C4-2B (cell line): ENCODE results near the gene TNFRSF8.

ENCODE experiments used
- CTCF ChIP-seq: fragments of 450-650 bp; conservative IDR thresholded peaks from 2 replicates; pipeline ENCODE4 v1.5.1; 2017; ENCODE audit warnings: mild to moderate bottlenecking
- ZFX ChIP-seq: fragments of 450-650 bp; IDR thresholded peaks from 2 replicates; pipeline ENCODE4 v1.6.1; 2017

- TF ChIP-seq CTCF (no peak), ZFX (no peak)
Measured at GRCh38 chr1:12051361-12051760, 11.7 kb upstream of the TNFRSF8 start.
